ENCODE results near the gene DLG2. TPM values are rescaled to one million over a fixed set of nuclear protein-coding genes. Genes with fewer than 3 reads are reported as not detected.

DLG2 gene
- total RNA-seq, 1 donor from 2014 or later: 2.4 TPM

- H3K4me3 Mint-ChIP-seq (ENCODE audit: low read depth): no peak overlapping the region
- H3K36me3 Mint-ChIP-seq (ENCODE audit: insufficient read depth): no peaks in the 10 kb centered on the region
- H3K27ac Mint-ChIP-seq: no peak overlapping the region
- peaks cover 11% of the 10 kb centered on the region for H3K4me1 Mint-ChIP-seq (ENCODE audit: low read depth)
- peaks cover 17% of the 10 kb centered on the region for H3K27me3 Mint-ChIP-seq
- no peak for TF ChIP-seq CTCF (IDR thresholded peaks at IDR 0.05; ENCODE audit: unreplicated experiment)
- no peaks in the 10 kb centered on the region for H3K9me3 Mint-ChIP-seq (ENCODE audit: low read depth)
- no peak for DNase-seq (ENCODE audit: low spot score, unreplicated experiment)
Measured at GRCh38 chr11:83522911-83523310, 2104.2 kb downstream of the DLG2 start.

- peaks cover 11% of the 10 kb centered on the region for H3K4me1 Mint-ChIP-seq (ENCODE audit: low read depth)
- no peak overlapping the region for H3K27ac Mint-ChIP-seq
- H3K9me3 Mint-ChIP-seq (ENCODE audit: low read depth): peaks cover 5% of the 10 kb centered on the region
- TF ChIP-seq CTCF (IDR thresholded peaks at IDR 0.05; ENCODE audit: unreplicated experiment): peak; percentile 24
- DNase-seq (ENCODE audit: low spot score, unreplicated experiment): no peak
- no peaks in the 10 kb centered on the region for H3K36me3 Mint-ChIP-seq (ENCODE audit: insufficient read depth)
- H3K4me3 Mint-ChIP-seq (ENCODE audit: low read depth): no peak overlapping the region
- peaks cover 16% of the 10 kb centered on the region for H3K27me3 Mint-ChIP-seq
Measured at GRCh38 chr11:83521647-83522596, 2105.2 kb downstream of the DLG2 start.

DNA sequence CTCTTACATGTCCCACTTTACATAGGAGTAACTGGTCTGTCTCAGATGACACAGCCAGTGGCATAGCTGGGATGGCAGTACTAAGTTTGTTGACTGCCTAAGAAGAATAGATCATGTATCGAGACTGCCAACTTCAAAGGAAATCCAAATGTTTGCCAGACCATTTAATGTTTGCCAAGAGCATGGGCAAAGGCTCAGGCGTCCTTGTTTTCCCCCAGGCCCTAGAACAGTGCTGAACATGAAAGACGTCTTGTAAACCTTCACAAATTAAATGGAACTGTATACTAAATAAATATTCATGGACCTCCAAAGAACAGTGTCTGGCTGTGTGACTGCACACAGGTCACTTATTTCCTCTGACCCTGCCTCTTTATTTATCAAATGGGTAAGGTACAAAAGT is 2106.3 kb downstream of the DLG2 start:
- no peak overlapping the region for H3K27ac Mint-ChIP-seq
- no peaks in the 10 kb centered on the region for H3K36me3 Mint-ChIP-seq (ENCODE audit: insufficient read depth)
- no peak overlapping the region for H3K4me3 Mint-ChIP-seq (ENCODE audit: low read depth)
- peaks cover 6% of the 10 kb centered on the region for H3K27me3 Mint-ChIP-seq
- H3K9me3 Mint-ChIP-seq (ENCODE audit: low read depth): peaks cover 5% of the 10 kb centered on the region
- DNase-seq (ENCODE audit: low spot score, unreplicated experiment): no peak
- no peak for TF ChIP-seq CTCF (IDR thresholded peaks at IDR 0.05; ENCODE audit: unreplicated experiment)
- peaks cover 6% of the 10 kb centered on the region for H3K4me1 Mint-ChIP-seq (ENCODE audit: low read depth)

GRCh38 chr11:83511646-83512045 is 2115.5 kb downstream of the DLG2 start:
- no peaks in the 10 kb centered on the region for H3K36me3 Mint-ChIP-seq (ENCODE audit: insufficient read depth)
- TF ChIP-seq CTCF (IDR thresholded peaks at IDR 0.05; ENCODE audit: unreplicated experiment): no peak
- no peaks in the 10 kb centered on the region for H3K9me3 Mint-ChIP-seq (ENCODE audit: low read depth)
- H3K4me3 Mint-ChIP-seq (ENCODE audit: low read depth): no peak overlapping the region
- peaks cover 6% of the 10 kb centered on the region for H3K4me1 Mint-ChIP-seq (ENCODE audit: low read depth)
- no peak for DNase-seq (ENCODE audit: low spot score, unreplicated experiment)
- H3K27me3 Mint-ChIP-seq: peaks cover 22% of the 10 kb centered on the region
- no peak overlapping the region for H3K27ac Mint-ChIP-seq

DNA sequence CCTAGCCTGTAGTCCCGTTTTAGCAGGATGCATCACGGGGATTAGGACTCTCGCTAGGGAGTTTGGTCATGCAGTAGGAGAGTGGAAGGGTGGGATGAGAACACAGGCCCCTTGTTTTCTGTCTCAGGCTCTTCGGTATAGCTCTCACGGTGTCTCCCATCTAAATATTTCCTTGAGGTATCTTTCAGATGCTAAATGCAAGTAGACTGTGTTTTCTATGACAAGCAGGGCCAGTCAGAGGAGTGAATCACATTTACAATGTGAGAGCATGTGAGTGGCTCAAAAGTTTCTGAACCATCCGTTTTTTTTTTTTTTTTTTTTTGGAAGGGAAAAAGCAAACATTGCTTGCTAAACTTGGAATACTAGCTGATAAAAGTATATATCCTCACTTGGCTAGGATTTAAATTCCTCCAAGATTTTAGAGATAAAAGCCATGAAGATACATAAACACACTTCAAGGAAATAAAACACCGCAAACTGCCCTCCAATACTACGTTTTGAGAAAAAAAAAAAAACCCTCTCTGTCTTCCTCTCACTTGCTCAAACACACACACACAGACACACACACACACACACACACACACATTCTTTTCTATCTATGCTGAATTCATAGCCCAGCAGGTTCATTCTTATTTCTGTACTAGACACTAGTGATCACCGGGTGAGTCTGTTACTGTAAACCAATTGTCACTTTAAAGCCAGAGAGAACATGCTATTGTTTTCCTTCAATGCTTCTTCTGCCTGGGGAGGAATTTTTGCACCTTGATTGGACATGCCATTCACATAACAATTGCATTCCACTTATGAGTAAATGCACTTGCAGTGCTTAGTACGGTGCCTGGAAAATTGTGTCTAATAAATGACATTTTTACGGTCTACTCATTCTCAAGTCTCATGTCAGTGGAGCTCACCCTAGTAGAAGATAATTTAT is 2116.3 kb downstream of the DLG2 start:
- peaks cover 6% of the 10 kb centered on the region for H3K4me1 Mint-ChIP-seq (ENCODE audit: low read depth)
- no peak overlapping the region for H3K4me3 Mint-ChIP-seq (ENCODE audit: low read depth)

More for the DNA sequence above, 2116.3 kb downstream of the DLG2 start:
- Mint-ChIP-seq H3K9me3 (ENCODE audit: low read depth) (no peaks in the 10 kb centered on the region), H3K36me3 (ENCODE audit: insufficient read depth) (no peaks in the 10 kb centered on the region), H3K27ac (no peak overlapping the region), H3K27me3 (peaks cover 22% of the 10 kb centered on the region)
- no peak for DNase-seq (ENCODE audit: low spot score, unreplicated experiment)
- TF ChIP-seq CTCF (IDR thresholded peaks at IDR 0.05; ENCODE audit: unreplicated experiment): no peak
